Tibial artery (tissue), 4 donors: ENCODE results near the gene MAVS.

Experiments used
- DNase-seq, 2 donors: peaks; one replicate each; pipeline ENCODE4 v3.0.0-alpha.2; 2019
- H3K27ac ChIP-seq, 2 donors: fragments of 200-600 bp; sonication (generic) in 1 of 2; 1 replicate in 1 of 2; 2 replicates in 1 of 2; pipeline ENCODE4 v1.5.1; 2018 to 2019; ENCODE audit warnings: mild to moderate bottlenecking in 1 of 2
- H3K27me3 ChIP-seq, 2 donors: fragments of 200-600 bp; sonication (generic) in 1 of 2; one replicate each; pipeline versions ENCODE4 v1.5.1 to v1.6.0; 2016 to 2019
- H3K36me3 ChIP-seq, 3 donors: fragments of 200-600 bp; sonication (generic) in 2 of 3; one replicate each; pipeline ENCODE4 v1.5.1; 2016 to 2019; ENCODE audit warnings: mild to moderate bottlenecking in 2 of 3
- H3K4me1 ChIP-seq, 4 donors: fragments of 200-600 bp; sonication (generic) in 2 of 4; 1 replicate in 3 of 4; 2 replicates in 1 of 4; pipeline ENCODE4 v1.5.1; 2016 to 2019
- H3K4me3 ChIP-seq, 2 donors: fragments of 200-600 bp; sonication (generic) in 1 of 2; 1 replicate in 1 of 2; 2 replicates in 1 of 2; pipeline ENCODE4 v1.5.1; 2018 to 2019; ENCODE audit warnings: mild to moderate bottlenecking in 2 of 2
- H3K9me3 ChIP-seq, 3 donors: fragments of 200-600 bp; sonication (generic) in 1 of 3; one replicate each; pipeline ENCODE4 v1.5.1; 2016 to 2019
- intact Hi-C: fragments of 100-400 bp; cut with DNase I; formaldehyde crosslinking; loops from one replicate; pipeline ENCODE4 v1.15.0; 2023; ENCODE audit warnings: low total_unique reads
- TF ChIP-seq, protein P1 (sequence below), 2 experiments: fragments of 200-600 bp in 1 of 2; fragments of 450-650 bp in 1 of 2; IDR thresholded peaks; one replicate each; pipeline ENCODE4 v1.5.1; 2017 to 2019; ENCODE audit warnings: antibody characterized with exemption in 2 of 2, mild to moderate bottlenecking in 1 of 2, moderate library complexity in 1 of 2

MAVS gene

GRCh38 chr20:3803289-3803688 is 43.3 kb upstream of the MAVS start:
- Histone ChIP-seq H3K9me3 (no peaks in the 10 kb centered on the region), H3K4me3 (no peak overlapping the region), H3K4me1 (peaks cover 0 to 40% (median 28%) of the 10 kb centered on the region in 4 donors), H3K27ac (no peak overlapping the region), H3K27me3 (no peaks in the 10 kb centered on the region), H3K36me3 (peaks cover 49 to 72% (median 62%) of the 10 kb centered on the region in 3 donors)
- TF ChIP-seq, protein P1, sequence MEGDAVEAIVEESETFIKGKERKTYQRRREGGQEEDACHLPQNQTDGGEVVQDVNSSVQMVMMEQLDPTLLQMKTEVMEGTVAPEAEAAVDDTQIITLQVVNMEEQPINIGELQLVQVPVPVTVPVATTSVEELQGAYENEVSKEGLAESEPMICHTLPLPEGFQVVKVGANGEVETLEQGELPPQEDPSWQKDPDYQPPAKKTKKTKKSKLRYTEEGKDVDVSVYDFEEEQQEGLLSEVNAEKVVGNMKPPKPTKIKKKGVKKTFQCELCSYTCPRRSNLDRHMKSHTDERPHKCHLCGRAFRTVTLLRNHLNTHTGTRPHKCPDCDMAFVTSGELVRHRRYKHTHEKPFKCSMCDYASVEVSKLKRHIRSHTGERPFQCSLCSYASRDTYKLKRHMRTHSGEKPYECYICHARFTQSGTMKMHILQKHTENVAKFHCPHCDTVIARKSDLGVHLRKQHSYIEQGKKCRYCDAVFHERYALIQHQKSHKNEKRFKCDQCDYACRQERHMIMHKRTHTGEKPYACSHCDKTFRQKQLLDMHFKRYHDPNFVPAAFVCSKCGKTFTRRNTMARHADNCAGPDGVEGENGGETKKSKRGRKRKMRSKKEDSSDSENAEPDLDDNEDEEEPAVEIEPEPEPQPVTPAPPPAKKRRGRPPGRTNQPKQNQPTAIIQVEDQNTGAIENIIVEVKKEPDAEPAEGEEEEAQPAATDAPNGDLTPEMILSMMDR (IDR thresholded peaks at IDR 0.05) = no peak
- intact Hi-C loops = no loop called here
- no peak for DNase-seq

DNA sequence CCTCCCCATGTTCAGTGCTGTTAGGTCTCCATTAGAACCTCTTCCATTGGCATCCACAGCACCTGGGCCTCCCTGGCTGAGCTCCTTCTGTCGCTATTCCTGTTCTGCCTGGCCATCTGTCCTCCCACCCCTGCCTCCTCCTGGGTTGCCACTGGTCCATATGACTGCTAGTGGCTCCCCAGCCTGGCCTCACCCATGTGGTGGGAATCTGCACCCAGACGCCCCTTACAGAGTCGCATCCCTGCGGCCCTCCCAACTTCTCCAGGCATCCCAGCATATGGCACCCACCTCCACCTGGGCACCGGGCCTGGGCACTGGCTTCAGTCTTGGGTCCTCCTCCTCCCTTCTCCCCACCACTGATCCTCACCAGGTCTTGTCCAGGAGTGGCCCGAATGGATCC is 42.8 kb upstream of the MAVS start:
- Histone ChIP-seq H3K27me3 (no peaks in the 10 kb centered on the region), H3K4me1 (peaks cover 0 to 42% (median 32%) of the 10 kb centered on the region in 4 donors), H3K4me3 (no peak overlapping the region), H3K9me3 (no peaks in the 10 kb centered on the region), H3K36me3 (peaks cover 44 to 66% (median 59%) of the 10 kb centered on the region in 3 donors), H3K27ac (peak overlapping the region in 1 of 2 donors; percentile 93)
- TF ChIP-seq, protein P1 (IDR thresholded peaks at IDR 0.05) = no peak
- intact Hi-C loops = no loop called here
- no peak for DNase-seq

DNA sequence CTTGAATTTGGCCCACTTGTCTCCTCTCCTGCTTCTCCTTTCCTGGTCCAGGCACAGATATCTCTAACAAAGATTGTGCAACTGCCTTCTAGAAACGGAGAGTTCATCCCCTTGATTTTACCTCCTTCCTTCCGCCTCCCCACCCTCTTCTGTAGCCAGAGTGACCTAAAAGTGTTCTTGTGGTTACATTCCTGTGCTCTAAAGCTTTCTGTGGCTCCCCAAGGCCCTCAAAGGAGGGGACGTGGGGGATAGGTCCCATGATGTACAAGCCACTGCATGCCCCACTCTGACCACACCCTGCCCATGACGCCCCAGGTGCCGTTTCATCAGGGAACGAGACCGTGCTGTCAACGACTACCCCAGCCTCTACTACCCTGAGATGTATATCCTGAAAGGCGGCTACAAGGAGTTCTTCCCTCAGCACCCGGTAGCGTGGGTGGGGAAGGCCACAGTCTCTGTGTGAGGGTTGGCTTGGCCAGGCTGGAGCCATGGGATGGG is 42.3 kb upstream of the MAVS start:
- intact Hi-C loops = no loop called here
- Histone ChIP-seq H3K9me3 (no peaks in the 10 kb centered on the region), H3K36me3 (peaks cover 41 to 63% (median 55%) of the 10 kb centered on the region in 3 donors), H3K4me3 (no peak overlapping the region), H3K27me3 (no peaks in the 10 kb centered on the region), H3K4me1 (peaks cover 0 to 44% (median 31%) of the 10 kb centered on the region in 4 donors), H3K27ac (peak overlapping the region; percentile 93 to 96)
- DNase-seq = no peak
- TF ChIP-seq, protein P1 (IDR thresholded peaks at IDR 0.05) = no peak

DNA sequence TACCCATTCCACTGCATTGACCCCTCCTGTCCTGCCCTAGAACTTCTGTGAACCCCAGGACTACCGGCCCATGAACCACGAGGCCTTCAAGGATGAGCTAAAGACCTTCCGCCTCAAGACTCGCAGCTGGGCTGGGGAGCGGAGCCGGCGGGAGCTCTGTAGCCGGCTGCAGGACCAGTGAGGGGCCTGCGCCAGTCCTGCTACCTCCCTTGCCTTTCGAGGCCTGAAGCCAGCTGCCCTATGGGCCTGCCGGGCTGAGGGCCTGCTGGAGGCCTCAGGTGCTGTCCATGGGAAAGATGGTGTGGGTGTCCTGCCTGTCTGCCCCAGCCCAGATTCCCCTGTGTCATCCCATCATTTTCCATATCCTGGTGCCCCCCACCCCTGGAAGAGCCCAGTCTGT is 41.9 kb upstream of the MAVS start:
- Histone ChIP-seq H3K9me3 (no peaks in the 10 kb centered on the region), H3K36me3 (peaks cover 41 to 62% (median 54%) of the 10 kb centered on the region in 3 donors), H3K4me3 (no peak overlapping the region), H3K27ac (peak overlapping the region; percentile 93 to 96), H3K4me1 (peaks cover 0 to 42% (median 33%) of the 10 kb centered on the region in 4 donors), H3K27me3 (no peaks in the 10 kb centered on the region)
- intact Hi-C loops = no loop called here
- TF ChIP-seq, protein P1 (IDR thresholded peaks at IDR 0.05) = no peak
- DNase-seq = no peak

GRCh38 chr20:3808544-3808943 is 38.1 kb upstream of the MAVS start:
- Histone ChIP-seq H3K27ac (peak overlapping the region; percentile 93 to 96), H3K27me3 (no peaks in the 10 kb centered on the region), H3K4me1 (peaks cover 0 to 70% (median 50%) of the 10 kb centered on the region in 4 donors), H3K9me3 (no peaks in the 10 kb centered on the region), H3K4me3 (no peak overlapping the region), H3K36me3 (peaks cover 16 to 24% (median 20%) of the 10 kb centered on the region in 3 donors)
- intact Hi-C loops = no loop called here
- DNase-seq = no peak
- TF ChIP-seq, protein P1 (IDR thresholded peaks at IDR 0.05) = no peak
